HCEC 1CT (cell line): ENCODE data around the gene TEAD1.
"Not testable (repeated sequence)": the region's sequence is repeated elsewhere in the genome, so short reads cannot be mapped to it uniquely, and the experiment has no call there.

ENCODE experiments used
- DNase-seq: peaks from one replicate; pipeline ENCODE4 v3.0.0-alpha.2; 2017

The TEAD1 gene

GRCh38 chr11:12871241-12871640 is 197.0 kb downstream of the TEAD1 start:
- DNase-seq, result no peak

GRCh38 chr11:12871788-12872321 is 197.6 kb downstream of the TEAD1 start:
- DNase-seq, result no peak

GRCh38 chr11:12876340-12876739 is 202.1 kb downstream of the TEAD1 start:
- no peak for DNase-seq

- DNase-seq, result no peak
Observed at GRCh38 chr11:12876988-12877387, 202.8 kb downstream of the TEAD1 start.

GRCh38 chr11:12877508-12877907 is 203.3 kb downstream of the TEAD1 start:
- DNase-seq, result not testable (repeated sequence)

GRCh38 chr11:12880327-12880726 is 206.1 kb downstream of the TEAD1 start:
- DNase-seq, result no peak

GRCh38 chr11:12882670-12883069 is 208.4 kb downstream of the TEAD1 start:
- DNase-seq, result no peak

- DNase-seq, result no peak
Observed at GRCh38 chr11:12884751-12885318, 210.6 kb downstream of the TEAD1 start.

- DNase-seq, result no peak
Observed at GRCh38 chr11:12885717-12886239, 211.6 kb downstream of the TEAD1 start.

- DNase-seq, result no peak
Observed at GRCh38 chr11:12886508-12886907, 212.3 kb downstream of the TEAD1 start.

GRCh38 chr11:12888525-12889158 is 214.4 kb downstream of the TEAD1 start:
- peak; percentile 74 for DNase-seq

GRCh38 chr11:12889243-12889642 is 215.0 kb downstream of the TEAD1 start:
- DNase-seq, result peak; percentile 58

GRCh38 chr11:12890476-12890875 is 216.3 kb downstream of the TEAD1 start:
- no peak for DNase-seq

- DNase-seq, result peak; percentile 67
Observed at GRCh38 chr11:12893787-12894672, 219.8 kb downstream of the TEAD1 start.

- no peak for DNase-seq
Observed at GRCh38 chr11:12897390-12897789, 223.2 kb downstream of the TEAD1 start.

- DNase-seq, result no peak
Observed at GRCh38 chr11:12897867-12898266, 223.6 kb downstream of the TEAD1 start.

GRCh38 chr11:12900496-12900895 is 226.3 kb downstream of the TEAD1 start:
- peak; percentile 95 for DNase-seq

- DNase-seq, result no peak
Observed at GRCh38 chr11:12901272-12901671, 227.1 kb downstream of the TEAD1 start.

GRCh38 chr11:12901874-12902481 is 227.8 kb downstream of the TEAD1 start:
- peak; percentile 56 for DNase-seq

GRCh38 chr11:12902791-12903486 is 228.7 kb downstream of the TEAD1 start:
- DNase-seq, result no peak

GRCh38 chr11:12905435-12905834 is 231.2 kb downstream of the TEAD1 start:
- no peak for DNase-seq

GRCh38 chr11:12906501-12906900 is 232.3 kb downstream of the TEAD1 start:
- DNase-seq, result no peak
